ENCODE results near the gene PPFIBP2. TPM values are rescaled to one million over a fixed set of nuclear protein-coding genes. Genes with fewer than 3 reads are reported as not detected.

PPFIBP2 gene
- polyA plus RNA-seq, 1 experiment, result 20.6 TPM

GRCh38 chr11:7480113-7480512 is 33.7 kb upstream of the PPFIBP2 start:
- POLR2A ChIA-PET, result no interaction called here
- no peak for DNase-seq (ENCODE audit: low read depth)
- no peak for TF ChIP-seq CTCF (IDR thresholded peaks at IDR 0.05; ENCODE audit: insufficient read depth, low read depth, low read length)
- CTCF ChIA-PET, result interaction anchor here (0.8 to 1.0 kb wide), 2 partner anchors 37 to 92 kb away, joined by 3 to 5 read pairs; no protein-coding TSS in a partner anchor
- Histone ChIP-seq H3K4me3 (ENCODE audit: low read depth, low read length) (no peak overlapping the region), H3K27me3 (ENCODE audit: control insufficient read depth, insufficient read depth, low read length) (peaks cover 2% of the 10 kb centered on the region; the same call in 1 of the 2 replicates), H3K36me3 (ENCODE audit: control insufficient read depth, insufficient read depth, low read length) (no peaks in the 10 kb centered on the region)

GRCh38 chr11:7484131-7484530 is 29.7 kb upstream of the PPFIBP2 start:
- CTCF ChIA-PET, result no interaction called here
- Histone ChIP-seq H3K27me3 (ENCODE audit: control insufficient read depth, insufficient read depth, low read length) (peaks cover 2% of the 10 kb centered on the region; the same call in 1 of the 2 replicates), H3K36me3 (ENCODE audit: control insufficient read depth, insufficient read depth, low read length) (no peaks in the 10 kb centered on the region), H3K4me3 (ENCODE audit: low read depth, low read length) (no peak overlapping the region)
- no peak for DNase-seq (ENCODE audit: low read depth)
- TF ChIP-seq CTCF (IDR thresholded peaks at IDR 0.05; ENCODE audit: insufficient read depth, low read depth, low read length), result no peak
- POLR2A ChIA-PET, result interaction anchor here (0.6 kb wide), 1 partner anchor 10 kb away, joined by 3 read pairs; no protein-coding TSS in a partner anchor

GRCh38 chr11:7484645-7485044 is 29.2 kb upstream of the PPFIBP2 start:
- no peak for DNase-seq (ENCODE audit: low read depth)

GRCh38 chr11:7485186-7486097 is 28.4 kb upstream of the PPFIBP2 start, which contains the start of gene OLFML1:
OLFML1 (plus strand) TSS chr11:7485506; CDS start chr11:7485876, 370 bp downstream.
- POLR2A ChIA-PET, result no interaction called here
- Histone ChIP-seq H3K4me3 (ENCODE audit: low read depth, low read length) (no peak within 1 kb of the TSS), H3K27me3 (ENCODE audit: control insufficient read depth, insufficient read depth, low read length) (peaks cover 2% of the 10 kb centered on the region; the same call in 1 of the 2 replicates), H3K36me3 (ENCODE audit: control insufficient read depth, insufficient read depth, low read length) (no peaks in the 10 kb centered on the region)
- CTCF ChIA-PET, result interaction anchor here (0.6 to 2.0 kb wide), 5 partner anchors 12 to 86 kb away, joined by 3 to 4 read pairs (median 3); partner anchors contain the start of gene PPFIBP2
- TF ChIP-seq CTCF (IDR thresholded peaks at IDR 0.05; ENCODE audit: insufficient read depth, low read depth, low read length), result no peak
- DNase-seq (ENCODE audit: low read depth), result no peak

More at GRCh38 chr11:7484645-7485044, 29.2 kb upstream of the PPFIBP2 start:
- CTCF ChIA-PET, result interaction anchor here (1.5 to 2.0 kb wide), 2 partner anchors 12 to 29 kb away, joined by 4 read pairs; partner anchors contain the start of gene PPFIBP2
- Histone ChIP-seq H3K27me3 (ENCODE audit: control insufficient read depth, insufficient read depth, low read length) (peaks cover 2% of the 10 kb centered on the region; the same call in 1 of the 2 replicates), H3K4me3 (ENCODE audit: low read depth, low read length) (no peak overlapping the region), H3K36me3 (ENCODE audit: control insufficient read depth, insufficient read depth, low read length) (no peaks in the 10 kb centered on the region)
- POLR2A ChIA-PET, result interaction anchor here (0.6 kb wide), 1 partner anchor 10 kb away, joined by 3 read pairs; no protein-coding TSS in a partner anchor
- no peak for TF ChIP-seq CTCF (IDR thresholded peaks at IDR 0.05; ENCODE audit: insufficient read depth, low read depth, low read length)
